Stimulated activated CD8-positive, alpha-beta memory T cell treated with anti-CD3 and anti-CD28 coated beads, Interleukin-12 subunit alpha, Interleukin-12 subunit beta, amount 100 ng/mL, for 24 hours (primary cell): ENCODE results near the gene MNT.

ENCODE experiments used
- DNase-seq: peaks from one replicate; pipeline ENCODE4 v3.0.0-alpha.2; 2020; ENCODE audit errors: extremely low read depth

MNT gene

GRCh38 chr17:2395258-2396181 lies 5.3 kb downstream of the MNT start:
- DNase-seq = no peak

- no peak for DNase-seq
Observed at GRCh38 chr17:2394775-2395201, 6.1 kb downstream of the MNT start.

- no peak for DNase-seq
Observed at GRCh38 chr17:2393954-2394749, 6.7 kb downstream of the MNT start.

GRCh38 chr17:2393174-2393953 lies 7.5 kb downstream of the MNT start:
- no peak for DNase-seq

GRCh38 chr17:2392252-2393173 lies 8.3 kb downstream of the MNT start:
- DNase-seq = peak; percentile 97

- DNase-seq = no peak
Observed at GRCh38 chr17:2391597-2392251, 9.1 kb downstream of the MNT start.

- DNase-seq = no peak
Observed at GRCh38 chr17:2390199-2390836, 10.5 kb downstream of the MNT start.

- no peak for DNase-seq
Observed at GRCh38 chr17:2388683-2389055, 12.2 kb downstream of the MNT start.

GRCh38 chr17:2388020-2388682 lies 12.7 kb downstream of the MNT start:
- no peak for DNase-seq

GRCh38 chr17:2387086-2388019 lies 13.5 kb downstream of the MNT start:
- DNase-seq = no peak

- DNase-seq = no peak
Observed at GRCh38 chr17:2386400-2387085, 14.3 kb downstream of the MNT start.

GRCh38 chr17:2385240-2386210 lies 15.3 kb downstream of the MNT start:
- no peak for DNase-seq

- no peak for DNase-seq
Observed at GRCh38 chr17:2384439-2385127, 16.3 kb downstream of the MNT start.

GRCh38 chr17:2383628-2384167 lies 17.2 kb downstream of the MNT start:
- DNase-seq = no peak

- no peak for DNase-seq
Observed at GRCh38 chr17:2380950-2381649, 19.8 kb downstream of the MNT start.
